ENCODE results near the gene FSHR. TPM values are rescaled to one million over a fixed set of nuclear protein-coding genes. Genes with fewer than 3 reads are reported as not detected.

Gene FSHR
- total RNA-seq, 2 donors from 2014 or later, result 0.29 to 0.31 TPM

DNA sequence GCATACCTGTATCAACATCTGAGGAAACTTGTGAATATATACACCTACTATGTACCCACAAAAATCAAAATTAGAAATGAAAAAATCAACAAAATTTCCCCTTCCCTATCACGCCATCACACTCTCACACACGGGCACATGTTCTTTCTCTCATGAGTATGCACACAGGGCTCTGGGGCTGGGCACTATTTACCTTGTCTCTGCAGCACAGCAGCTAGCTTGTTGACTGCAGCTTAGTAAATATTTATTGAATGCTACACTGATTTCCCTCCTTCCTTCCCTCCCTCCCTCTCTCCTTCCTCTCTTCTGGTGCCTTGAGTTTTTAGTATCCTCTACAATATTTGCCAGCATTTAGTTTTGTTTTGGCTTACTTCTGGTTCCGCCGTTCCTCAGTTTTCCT, 216.1 kb downstream of the FSHR start:
- ATAC-seq (no peak), DNase-seq (no peak)
- intact Hi-C loops (cut with DNase I), result no loop called here

DNA sequence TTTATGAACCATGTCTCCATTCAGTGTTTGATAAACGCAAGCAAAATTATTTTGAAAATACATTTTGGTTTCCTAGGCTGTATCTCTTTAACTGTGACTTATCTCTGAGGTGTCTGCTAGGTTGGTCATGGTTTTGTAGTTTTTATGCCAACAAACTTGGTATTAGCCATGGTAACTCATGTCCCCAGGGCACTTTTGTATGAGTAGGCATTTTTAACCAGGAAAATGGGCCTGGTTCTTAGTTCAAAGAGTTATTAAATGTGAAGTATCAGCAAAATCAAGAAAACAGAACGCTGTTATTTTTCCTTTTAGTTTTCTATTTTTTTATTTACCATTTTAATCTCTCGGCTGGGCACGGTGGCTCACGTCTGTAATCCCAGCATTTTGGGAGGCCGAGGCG, 219.5 kb downstream of the FSHR start:
- no peak for ATAC-seq
- no peak for DNase-seq

GRCh38 chr2:48933828-48934497, 220.4 kb downstream of the FSHR start:
- DNase-seq (no peak), ATAC-seq (no peak)
- intact Hi-C loops (cut with DNase I), result no loop called here

More for the DNA sequence above, 219.5 kb downstream of the FSHR start:
- intact Hi-C loops (cut with DNase I), result no loop called here

DNA sequence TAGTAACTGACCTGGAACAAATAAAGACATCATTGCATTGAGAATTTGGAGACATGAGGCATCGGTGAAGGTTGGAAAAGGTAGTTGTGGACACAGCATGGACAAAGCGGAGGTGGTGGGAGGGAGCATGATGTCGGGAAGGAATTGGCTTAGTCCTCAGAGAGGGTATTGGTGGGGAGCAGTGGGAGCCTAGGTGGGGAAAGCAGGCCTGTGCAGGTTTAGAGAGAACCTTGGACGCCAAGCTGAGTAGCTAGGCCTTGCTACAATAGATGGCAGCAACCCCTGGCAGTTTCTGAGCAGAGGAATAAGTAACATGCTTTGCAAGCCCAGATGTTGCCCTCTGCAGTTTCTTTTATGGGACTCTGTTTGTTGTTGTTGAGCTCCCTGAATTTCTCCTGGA, 221.6 kb downstream of the FSHR start:
- intact Hi-C loops (cut with DNase I), result no loop called here
- no peak for DNase-seq
- ATAC-seq, result no peak

- intact Hi-C loops (cut with DNase I), result no loop called here
- no peak for DNase-seq
Observed at GRCh38 chr2:48929571-48930301, 224.6 kb downstream of the FSHR start.

GRCh38 chr2:48927355-48927754, 227.0 kb downstream of the FSHR start:
- intact Hi-C loops (cut with DNase I), result no loop called here
- DNase-seq (no peak), ATAC-seq (no peak)

More at GRCh38 chr2:48929571-48930301, 224.6 kb downstream of the FSHR start:
- ATAC-seq, result no peak

- intact Hi-C loops (cut with DNase I), result no loop called here
- no peak for DNase-seq
- no peak for ATAC-seq
Observed at GRCh38 chr2:48915884-48916283, 238.4 kb downstream of the FSHR start.

DNA sequence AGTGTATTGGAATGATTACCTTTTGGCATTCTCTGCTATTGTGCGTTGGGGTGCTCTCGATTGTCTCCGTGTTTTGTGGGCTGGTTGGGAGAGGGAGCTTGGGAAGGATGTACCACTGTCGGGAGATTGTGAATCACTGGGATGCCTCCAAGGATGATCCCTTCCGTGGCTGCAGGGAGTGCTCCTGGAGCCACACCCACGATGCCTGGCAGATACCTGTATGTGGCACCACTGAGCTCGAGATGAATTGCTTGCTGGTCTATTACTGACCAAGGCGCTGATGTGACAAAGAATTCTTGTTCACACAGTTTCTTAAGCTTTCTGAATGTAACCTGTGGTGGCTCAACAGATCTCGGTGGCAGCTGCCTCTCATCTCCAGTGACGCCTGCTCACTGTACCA, 239.1 kb downstream of the FSHR start:
- ATAC-seq (no peak), DNase-seq (no peak)
- intact Hi-C loops (cut with DNase I), result no loop called here

- ATAC-seq, result no peak
- intact Hi-C loops (cut with DNase I), result no loop called here
Observed at GRCh38 chr2:48914477-48915089, 239.7 kb downstream of the FSHR start.

More at GRCh38 chr2:48914477-48915089, 239.7 kb downstream of the FSHR start:
- no peak for DNase-seq

Small RNA genes lying within 50 kb of the gene (microRNA-seq; reads per million reads assigned to microRNA genes)
- 0 reads per million in 2 donors for gene MIR548BA

All from left cardiac atrium (tissue), 4 donors.